Endothelial cell of hepatic sinusoid (primary cell): ENCODE data around the gene PRPSAP1.

Experiments used
- in situ Hi-C: cut with HindIII; loops from 2 replicates; pipeline ENCODE4 v1.10.0; 2017; ENCODE audit warnings: low sequenced_read_pairs

Gene PRPSAP1

DNA sequence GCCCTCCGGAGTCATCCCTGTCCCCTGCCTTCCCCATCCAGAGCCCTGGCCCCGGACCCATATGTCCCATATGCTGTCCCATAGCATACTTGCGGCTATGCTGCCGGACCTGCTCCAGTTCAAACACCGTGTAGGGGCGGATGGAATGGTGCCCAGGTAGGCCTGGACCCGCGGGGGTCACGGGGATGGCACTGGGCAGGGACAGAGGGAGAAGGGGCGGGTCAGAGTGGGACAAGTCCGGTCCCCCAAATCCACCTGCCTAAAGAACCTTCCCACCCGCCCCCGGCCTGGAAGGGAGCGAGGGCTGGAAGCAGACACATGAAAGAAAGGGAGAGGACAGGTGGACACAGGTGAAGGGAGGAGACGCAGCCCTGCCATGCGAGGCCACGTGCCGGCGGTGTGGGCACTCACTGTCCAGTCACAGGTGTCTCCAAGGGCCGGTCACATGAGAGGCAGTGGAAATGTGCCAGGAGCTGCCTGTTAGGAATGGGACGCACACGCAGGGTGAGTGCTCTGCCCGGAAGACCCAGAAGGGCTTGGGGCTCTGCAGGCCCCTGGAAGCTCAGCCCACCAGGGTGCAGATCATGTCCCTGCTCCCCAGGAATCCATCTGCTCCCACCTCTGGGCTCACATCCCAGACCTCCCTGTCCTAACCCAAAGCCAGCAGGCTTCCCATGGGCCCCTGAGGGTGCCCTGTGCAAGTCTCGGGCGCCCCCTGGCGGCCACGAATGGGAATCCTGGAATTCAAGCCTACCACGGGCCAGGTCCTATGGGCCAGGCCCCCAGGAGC lies 74.6 kb downstream of the PRPSAP1 start:
- in situ Hi-C loops = no loop called here

DNA sequence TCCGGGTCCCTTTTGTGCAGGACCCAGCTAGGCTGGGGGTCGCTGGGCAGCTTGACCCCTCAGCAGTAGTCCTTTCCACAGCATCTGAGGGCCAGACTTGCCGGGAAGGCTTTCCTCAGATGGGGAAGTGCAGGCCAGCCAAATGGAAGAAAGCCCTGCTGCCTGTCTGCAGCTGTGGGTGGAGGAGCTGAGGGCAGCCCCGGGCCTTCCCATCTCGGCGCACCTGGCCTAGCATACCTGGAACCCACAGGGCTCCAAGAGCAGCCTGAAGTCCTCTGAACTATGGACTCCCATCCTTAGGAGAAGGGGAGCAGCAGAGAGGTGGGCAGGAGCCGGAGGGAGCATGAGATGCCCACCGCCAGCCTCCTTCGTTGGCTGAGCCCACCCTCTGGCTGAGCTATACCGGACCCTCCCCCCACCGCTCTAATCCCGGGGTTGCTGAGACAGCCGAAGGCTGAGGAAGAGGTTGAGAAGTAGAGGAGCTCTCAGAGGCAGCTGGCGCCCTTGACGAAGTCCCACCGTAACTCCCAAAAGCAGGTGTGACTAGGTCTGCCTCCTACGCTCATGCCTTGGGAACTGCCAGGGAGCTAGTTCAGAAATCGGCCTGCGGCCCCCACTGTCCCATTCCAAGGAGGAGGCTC lies 75.3 kb downstream of the PRPSAP1 start:
- in situ Hi-C loops = no loop called here

DNA sequence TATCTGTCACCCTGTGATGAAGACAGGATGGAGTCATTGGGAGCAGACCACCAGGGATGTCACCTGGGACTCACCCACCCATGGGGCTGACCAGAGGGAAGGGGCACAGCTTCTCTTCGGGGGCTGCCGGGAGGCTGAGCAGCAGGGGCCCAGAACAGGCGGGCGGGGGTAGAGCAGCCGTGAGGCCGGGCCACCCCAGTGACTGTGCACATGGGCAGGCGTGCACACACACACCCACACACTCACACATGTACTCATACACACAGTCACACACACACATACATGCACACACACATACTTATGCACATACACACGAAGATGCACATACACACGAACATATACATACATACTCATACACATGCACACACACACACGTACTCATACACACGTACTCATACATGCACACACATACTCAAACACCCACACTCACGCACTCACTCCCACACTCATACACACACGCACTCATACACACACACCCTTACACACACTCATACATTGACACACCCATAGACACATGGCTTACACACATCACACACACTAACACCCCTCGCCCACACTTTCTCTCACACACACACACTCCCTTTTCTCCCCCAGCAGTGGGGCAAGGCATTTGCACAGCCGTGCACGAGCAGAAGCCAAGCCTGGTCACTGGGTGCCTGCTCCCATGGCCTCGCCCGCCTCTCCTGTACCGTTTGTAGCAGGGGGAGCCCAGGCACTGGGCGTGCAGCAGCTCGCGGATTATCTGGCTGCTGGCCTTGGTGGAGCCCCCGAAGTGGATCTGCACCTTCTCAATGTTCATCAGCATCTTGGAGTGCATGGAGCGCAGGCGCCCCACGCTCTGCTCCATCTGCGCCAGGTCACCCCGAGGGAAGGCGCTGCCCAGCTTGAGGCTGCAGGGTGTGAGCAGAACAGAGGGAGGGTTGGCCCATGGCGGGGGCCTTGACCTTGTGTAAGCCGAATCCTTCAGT lies 76.1 kb downstream of the PRPSAP1 start:
- in situ Hi-C loops = no loop called here

DNA sequence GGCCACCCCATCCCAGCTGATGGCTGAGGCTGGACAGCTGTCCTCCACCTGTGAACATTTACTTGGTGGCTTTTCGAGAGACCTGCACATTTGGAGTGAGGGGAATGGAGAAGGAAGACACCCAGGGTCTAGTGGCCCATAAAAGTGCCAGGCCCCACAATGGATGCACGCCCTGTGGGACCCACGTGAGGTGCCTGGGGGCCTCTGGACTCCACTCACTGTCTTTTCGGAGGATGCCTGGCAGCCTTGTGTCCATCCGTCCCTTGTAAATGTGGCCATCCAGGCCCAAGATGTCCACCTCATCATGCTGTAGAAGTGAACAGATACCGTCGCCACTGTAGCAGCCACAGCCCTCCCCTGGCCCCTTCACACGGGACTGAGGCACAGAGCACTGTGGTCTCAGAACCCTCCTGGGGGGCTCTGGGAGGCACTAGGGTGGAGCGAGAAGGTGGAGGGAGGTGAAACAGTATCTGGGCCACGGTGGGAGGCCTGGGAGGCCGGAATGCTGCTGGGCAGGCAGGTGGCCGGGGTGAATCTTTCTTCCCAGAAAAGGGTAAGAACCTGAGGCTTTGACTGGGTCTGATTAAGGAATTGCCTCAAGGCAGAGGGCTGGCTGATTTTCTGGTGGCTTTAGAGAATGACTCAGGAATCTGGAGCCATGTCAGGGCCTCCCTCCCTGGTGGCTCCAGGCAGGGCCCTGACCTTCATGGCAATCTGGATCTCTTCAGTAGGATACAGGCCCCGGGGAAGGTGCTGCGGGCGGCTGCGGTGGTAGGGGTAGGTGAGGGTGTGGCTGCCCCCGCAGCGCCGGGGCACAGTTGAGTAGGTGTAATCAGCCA lies 77.0 kb downstream of the PRPSAP1 start:
- in situ Hi-C loops = no loop called here

DNA sequence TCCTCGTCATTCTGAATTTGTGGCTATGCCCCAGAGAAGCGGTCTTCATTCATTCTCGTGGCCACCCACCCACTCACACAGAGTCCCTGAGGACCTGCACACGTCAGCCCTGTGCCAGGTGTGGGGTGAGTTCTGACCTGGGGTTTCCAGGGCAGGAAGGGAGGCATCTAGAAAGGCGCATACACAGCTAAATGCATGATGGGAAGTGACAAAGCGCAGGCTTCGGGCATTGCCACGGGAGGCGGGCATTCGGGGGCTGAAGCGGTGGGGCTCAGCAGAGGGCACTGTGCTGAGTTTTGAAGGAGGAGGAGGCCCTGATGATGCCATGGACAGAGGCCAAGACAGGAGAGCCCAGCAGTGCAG lies 77.7 kb downstream of the PRPSAP1 start:
- in situ Hi-C loops = no loop called here

DNA sequence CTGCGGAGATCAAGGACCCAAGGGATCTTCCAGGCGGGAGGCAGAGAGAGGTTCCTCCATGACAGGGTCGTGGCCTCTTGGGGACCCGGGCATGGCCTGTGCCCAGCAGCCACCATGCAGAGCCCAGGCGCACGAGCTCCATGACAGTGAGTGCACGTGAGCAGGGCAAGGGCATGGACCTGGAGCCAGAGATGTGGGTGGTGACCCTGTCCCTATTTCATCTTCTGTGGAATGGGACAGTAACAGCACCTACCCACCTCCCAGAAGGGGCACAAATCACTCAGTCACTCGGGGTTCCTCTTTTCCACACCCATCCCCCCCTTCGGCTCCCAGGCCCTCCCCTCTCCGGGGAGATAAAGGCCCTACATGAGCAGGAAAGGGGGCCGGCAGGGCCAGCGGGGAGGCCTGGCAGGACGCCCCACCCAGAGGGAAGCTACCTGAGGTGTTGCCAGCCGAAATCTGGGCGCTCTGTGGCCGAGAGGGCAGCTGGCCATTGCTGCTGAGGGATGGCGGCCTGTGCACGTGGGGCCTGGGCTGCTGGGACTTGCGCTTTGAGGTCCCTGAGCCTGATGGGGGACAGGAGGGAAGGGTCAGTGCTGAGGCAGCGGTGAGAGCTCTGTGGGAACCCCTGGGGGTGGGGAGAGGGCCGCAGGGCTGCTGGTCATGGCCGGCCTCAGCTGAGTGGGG lies 78.2 kb downstream of the PRPSAP1 start:
- in situ Hi-C loops = no loop called here

DNA sequence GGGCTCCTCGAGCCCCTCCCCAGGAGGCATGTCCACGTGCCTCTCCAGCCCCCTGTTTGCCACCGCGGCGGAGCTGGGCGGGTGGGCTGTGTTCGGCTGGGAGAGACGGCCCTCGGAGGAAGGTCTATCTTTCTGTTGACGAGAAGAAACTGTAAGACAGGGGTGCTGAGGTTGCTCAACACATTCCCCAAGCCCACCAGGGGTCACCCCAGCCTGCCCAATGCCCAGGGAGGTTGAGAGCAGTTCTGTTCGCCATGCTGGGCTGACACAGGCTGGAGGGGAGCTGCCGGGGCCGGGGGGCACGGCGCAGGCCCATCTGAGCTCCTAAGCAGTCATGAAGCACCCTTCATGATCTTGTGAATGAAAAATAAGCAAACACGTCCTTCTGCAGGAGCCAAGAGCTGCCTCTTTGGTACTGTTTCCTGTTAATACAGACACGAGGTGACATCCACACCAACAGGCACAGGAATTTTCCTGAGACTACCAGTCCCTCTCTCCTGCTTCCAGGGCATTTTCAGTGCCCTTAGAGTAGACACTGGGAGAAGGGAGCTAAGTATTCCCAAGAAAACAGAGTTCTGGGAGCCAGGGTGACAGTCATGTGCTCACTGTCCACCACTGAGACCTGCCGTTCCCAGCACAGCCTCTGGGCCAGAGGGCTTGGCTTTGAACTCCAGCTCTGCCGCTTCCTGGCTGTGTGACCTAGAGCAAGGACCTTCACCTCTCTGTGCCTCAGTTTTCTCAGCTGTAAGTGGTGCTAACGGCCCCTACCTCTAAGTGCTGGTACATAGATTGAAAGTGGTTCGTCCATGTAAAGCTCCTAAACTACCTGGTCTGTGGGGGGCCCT lies 79.4 kb downstream of the PRPSAP1 start:
- in situ Hi-C loops = loop anchor here (25.0 kb wide), 1 partner anchor 362 kb away; the partner anchor contains the start of gene MRPL38

DNA sequence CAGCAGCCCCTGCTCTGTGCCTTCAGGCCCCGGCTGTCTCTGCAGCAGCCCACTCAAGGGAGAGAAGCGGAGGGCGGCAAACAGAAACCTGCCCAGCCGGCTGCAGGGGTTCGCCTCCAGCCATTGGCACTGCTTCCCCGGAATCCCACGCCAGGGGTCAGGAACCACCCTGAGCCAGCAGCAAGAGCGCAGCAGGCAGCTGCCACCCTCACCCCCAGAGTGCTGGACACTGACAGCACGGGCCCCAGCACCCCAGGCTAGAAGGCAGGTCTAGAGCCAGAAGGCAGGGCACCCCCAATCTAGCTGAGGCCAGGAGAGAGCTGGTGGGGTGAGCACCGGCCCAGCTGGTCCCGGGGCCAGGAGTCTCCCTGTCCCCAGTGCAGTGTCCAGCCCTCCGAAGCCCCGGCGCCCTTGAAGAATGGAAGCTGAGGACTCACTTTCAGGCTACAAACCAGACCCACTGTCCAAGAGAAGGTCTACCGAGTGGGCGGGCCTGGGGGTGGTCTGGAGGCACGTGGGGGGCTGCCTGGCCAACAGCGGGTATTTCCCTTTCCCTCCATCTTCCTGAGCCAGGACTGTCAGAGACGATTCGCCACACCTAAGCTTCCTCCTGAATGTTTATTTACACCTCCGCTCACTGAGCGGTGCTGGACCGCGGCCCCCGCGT lies 80.1 kb downstream of the PRPSAP1 start:
- in situ Hi-C loops = loop anchor here (25.0 kb wide), 1 partner anchor 361 kb away; the partner anchor contains the start of gene MRPL38

DNA sequence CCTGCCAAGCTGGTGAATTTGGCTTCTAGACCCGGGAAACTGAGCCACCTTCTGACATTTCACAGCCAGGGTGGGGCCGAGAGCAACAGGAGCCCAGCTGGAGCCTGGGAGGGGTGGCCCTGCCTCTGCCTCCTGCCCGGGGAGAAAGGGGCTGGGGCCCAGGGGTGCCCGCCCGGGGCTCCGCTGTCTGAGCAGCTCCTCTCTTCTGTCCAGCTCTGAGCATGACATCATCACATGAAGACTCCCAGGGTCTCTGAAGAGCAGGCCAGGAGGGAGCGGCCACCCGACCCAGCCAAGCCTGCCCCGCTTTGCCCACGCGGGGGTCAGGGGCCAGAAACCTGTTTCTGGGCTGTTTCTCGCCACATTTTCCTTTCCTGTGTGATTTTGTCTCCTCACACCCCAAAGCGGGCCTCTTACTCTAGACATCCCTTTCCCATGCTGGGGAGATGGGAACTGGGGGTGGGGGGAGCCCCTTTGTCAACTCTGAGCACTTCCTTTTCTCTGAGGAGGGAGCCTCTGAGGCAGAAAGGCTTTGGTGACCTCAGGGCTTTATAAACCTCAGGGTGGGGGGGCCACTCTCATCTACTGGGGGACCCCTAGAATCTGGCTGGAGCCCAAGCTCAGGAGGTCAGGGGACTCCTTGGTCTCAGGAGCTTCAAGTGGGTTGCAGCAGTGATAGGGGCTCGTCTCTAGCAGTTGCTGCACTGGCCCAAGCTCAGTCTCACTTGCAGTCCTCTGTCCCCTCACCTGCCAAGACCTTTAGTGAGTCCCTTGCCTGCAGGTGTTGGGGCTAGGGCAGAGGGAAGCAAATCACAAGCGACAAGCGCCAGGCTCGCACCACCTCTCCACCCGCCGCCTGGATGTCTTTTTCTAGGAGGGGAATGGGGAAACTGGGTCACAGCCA lies 80.9 kb downstream of the PRPSAP1 start:
- in situ Hi-C loops = loop anchor here (25.0 kb wide), 1 partner anchor 360 kb away; the partner anchor contains the start of gene MRPL38

DNA sequence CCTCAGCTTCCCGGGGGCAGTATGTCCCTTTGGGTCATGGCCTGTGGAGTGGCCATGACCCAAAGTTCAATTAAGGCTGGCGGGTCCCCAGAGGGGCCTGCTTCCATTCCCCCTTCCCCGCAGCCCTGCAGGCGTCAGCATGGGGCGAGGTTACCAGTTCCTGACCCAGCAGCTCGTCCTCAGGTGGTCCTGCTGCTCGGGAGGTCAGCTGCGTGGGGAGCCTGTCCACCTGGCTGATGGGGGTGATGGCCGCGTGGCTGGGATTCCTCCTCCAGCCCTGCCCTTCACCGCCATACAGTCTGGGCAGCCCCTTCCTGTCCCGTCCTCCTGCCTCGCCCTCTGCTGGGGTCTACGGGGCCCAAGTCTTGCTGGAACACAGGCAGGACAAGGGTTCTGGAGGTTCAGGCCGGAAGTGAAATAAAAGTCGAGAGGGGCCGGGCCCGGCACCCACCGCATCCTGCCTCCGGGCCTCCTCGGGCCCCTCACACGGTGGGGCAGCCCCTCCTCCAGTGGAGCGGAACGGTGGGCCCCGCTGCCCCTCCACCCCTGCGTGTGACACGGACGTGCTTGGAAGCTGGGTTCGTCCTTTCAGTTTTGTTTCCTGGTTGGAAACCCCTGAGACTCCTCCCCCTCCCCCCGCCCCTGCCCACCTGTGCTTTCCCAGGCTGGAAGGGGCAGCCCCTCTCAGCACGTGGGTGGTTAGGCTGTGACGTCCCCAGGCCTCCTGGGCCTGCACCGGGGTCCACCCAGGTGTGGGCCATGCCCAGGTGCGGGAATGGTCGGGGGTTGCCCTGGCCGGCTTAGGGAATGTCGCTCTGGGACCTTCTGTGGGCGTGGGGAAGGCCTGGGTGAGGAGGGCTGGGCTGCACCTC lies 81.8 kb downstream of the PRPSAP1 start:
- in situ Hi-C loops = loop anchor here (25.0 kb wide), 1 partner anchor 360 kb away; the partner anchor contains the start of gene MRPL38

DNA sequence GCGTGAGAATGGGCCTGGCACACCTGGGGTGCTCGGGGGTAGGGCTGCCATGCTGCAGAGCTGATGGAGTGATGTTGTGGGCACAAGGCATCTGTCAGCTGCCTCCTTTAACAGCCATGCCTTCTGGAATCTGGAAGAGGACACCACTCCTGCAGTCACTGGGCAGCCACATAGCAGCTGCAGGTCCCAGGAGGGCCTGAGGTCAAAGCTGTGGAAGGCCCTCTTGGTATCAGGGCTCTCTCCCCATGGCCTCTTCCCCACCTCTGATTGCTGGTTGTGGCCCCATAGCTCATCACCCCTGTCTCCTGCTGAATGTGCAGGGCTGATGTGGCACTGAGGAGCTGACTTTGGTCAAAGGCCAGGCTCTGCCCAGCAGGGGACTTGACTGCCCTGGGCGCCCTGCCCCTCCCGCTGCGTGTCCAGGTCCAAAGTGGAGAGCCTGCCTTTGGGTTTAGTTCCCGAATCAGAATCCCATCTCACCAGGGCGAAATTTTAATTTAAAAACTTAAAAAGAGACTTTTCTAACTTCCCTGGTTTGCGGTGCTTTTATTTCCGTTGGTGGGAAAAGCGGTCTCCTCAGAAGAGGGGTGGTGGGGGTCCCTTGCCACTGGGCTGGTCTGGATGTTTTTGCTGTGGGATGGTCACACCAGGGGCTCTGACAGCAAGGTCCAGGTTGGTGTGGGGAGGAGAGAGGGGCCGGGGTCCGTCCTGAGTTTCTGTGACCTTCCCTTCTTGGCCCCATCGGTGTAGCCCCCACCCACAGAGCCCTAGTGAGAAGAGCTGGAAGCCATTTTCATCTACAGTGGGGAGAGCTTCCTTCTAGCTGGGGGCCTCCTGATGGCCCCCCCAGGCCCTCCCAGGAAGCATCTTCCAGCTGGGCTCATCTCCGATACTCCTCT lies 82.7 kb downstream of the PRPSAP1 start:
- in situ Hi-C loops = loop anchor here (25.0 kb wide), 1 partner anchor 359 kb away; the partner anchor contains the start of gene MRPL38

DNA sequence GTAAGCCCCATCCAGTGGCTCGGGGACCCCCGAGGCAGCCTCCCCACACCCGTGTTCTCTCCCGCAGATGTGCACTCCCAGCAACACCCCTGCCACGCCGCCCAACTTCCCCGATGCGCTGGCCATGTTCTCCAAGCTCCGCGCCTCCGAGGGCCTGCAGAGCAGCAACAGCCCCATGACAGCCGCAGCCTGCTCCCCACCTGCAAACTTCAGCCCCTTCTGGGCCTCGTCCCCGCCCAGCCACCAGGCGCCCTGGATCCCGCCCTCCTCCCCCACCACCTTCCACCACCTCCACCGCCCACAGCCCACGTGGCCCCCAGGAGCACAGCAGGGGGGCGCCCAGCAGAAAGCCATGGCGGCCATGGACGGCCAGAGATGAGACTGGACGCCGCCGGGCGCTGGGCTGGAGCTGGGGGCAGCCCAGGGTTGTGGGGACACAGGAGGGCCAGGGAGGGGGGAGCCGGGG lies 83.6 kb downstream of the PRPSAP1 start:
- in situ Hi-C loops = loop anchor here (25.0 kb wide), 1 partner anchor 358 kb away; the partner anchor contains the start of gene MRPL38

DNA sequence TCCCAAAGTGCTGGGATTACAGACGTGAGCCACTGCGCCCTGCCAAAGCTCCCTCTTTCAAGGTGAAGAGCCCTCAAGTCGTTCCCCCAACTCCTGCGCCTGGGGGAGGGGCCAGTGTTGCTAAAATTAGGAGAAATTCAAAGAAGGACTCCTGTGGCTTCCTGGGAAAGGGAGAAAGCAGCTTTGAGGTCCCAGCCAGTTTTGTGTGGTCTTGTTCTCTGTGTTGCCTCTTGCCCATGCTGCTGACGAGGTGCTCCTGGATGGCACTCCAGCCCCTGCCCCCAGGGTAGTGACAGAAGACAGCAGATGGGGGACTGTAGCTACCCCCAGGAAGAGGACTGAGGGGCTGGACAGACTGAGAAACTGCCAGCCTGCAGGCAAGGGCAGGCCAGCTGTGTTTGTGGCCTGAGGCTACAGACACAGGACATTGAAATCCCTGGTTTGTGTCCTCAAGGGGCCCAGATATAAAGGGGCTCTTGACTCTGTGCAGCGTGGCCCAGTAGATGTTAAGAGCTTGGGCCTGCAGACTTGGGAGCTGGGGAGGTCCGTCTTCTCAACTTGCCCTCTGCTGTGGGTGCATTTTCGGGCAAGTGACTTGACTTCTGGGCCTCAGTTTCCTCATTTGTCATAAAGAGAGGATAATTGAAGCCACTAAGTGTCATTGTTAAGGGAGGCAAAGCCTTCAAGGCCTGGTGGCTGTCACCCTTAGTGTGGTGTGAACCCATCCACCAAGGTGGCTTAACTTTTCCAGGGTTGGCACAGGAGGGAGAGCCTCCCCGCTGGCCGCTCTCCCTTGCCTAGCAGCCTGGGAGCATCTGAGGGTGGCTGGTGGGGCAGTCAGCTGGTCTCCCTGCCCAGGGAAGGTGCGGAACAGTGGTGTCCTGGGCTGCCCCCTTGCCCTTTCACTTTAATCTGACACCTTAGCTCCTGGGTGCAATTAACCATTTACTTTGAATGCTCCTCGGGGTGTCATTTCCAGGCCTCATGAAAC lies 84.4 kb downstream of the PRPSAP1 start:
- in situ Hi-C loops = loop anchor here (25.0 kb wide), 1 partner anchor 357 kb away; the partner anchor contains the start of gene MRPL38
